OCI-LY1 (cell line): ENCODE measurements around the gene TBX10.
"Not testable (repeated sequence)": the region's sequence is repeated elsewhere in the genome, so short reads cannot be mapped to it uniquely, and the experiment has no call there.

ENCODE experiments used
- H2AFZ ChIP-seq: fragments of 200-600 bp; sonication (generic), shearing (Covaris generic); 2 replicates; pipeline ENCODE4 v1.6.0; 2014; ENCODE audit warnings: antibody characterized with exemption, mild to moderate bottlenecking, low read length
- H3F3A ChIP-seq: fragments of 200-600 bp; sonication (generic), shearing (Covaris generic); 2 replicates; pipeline ENCODE4 v1.6.0; 2014; ENCODE audit warnings: mild to moderate bottlenecking, antibody characterized with exemption, low read length, moderate library complexity; ENCODE audit not compliant: insufficient read depth
- H3K27ac ChIP-seq: fragments of 200-600 bp; sonication (generic); 2 replicates; pipeline ENCODE4 v1.5.1; 2014; ENCODE audit warnings: low read length, mixed run types, mild to moderate bottlenecking, low read depth; ENCODE audit not compliant: poor library complexity, severe bottlenecking
- H3K27me3 ChIP-seq: fragments of 200-600 bp; sonication (generic); 2 replicates; pipeline ENCODE4 v1.6.0; 2014; ENCODE audit warnings: antibody characterized with exemption, mild to moderate bottlenecking, low read length, moderate library complexity; ENCODE audit not compliant: insufficient read depth
- H3K36me3 ChIP-seq: fragments of 200-600 bp; sonication (generic); 2 replicates; pipeline ENCODE4 v1.6.1; 2014; ENCODE audit warnings: mild to moderate bottlenecking, antibody characterized with exemption, low read length, moderate library complexity, mixed read lengths; ENCODE audit not compliant: insufficient read depth
- H3K4me1 ChIP-seq: fragments of 200-600 bp; sonication (generic); 2 replicates; pipeline ENCODE4 v1.5.1; 2014; ENCODE audit warnings: mild to moderate bottlenecking, low read length, moderate library complexity; ENCODE audit not compliant: insufficient read depth, severe bottlenecking
- H3K4me2 ChIP-seq: fragments of 200-600 bp; sonication (generic), shearing (Covaris generic); 2 replicates; pipeline ENCODE4 v1.6.1; 2014; ENCODE audit warnings: low read length
- H3K4me3 ChIP-seq: fragments of 200-600 bp; sonication (generic); 2 replicates; pipeline ENCODE4 v1.5.1; 2014; ENCODE audit warnings: low read length, low read depth, mild to moderate bottlenecking, mixed read lengths; ENCODE audit not compliant: poor library complexity, severe bottlenecking
- H3K79me2 ChIP-seq: fragments of 200-600 bp; shearing (Covaris generic); 2 replicates; pipeline ENCODE4 v1.6.1; 2016; ENCODE audit warnings: mixed run types, low read length, mixed read lengths; ENCODE audit not compliant: insufficient read depth
- H3K9ac ChIP-seq: fragments of 200-600 bp; sonication (generic), shearing (Covaris generic); 2 replicates; pipeline ENCODE4 v1.6.1; 2014; ENCODE audit warnings: mild to moderate bottlenecking, low read length, mixed read lengths
- H3K9me2 ChIP-seq: fragments of 200-600 bp; sonication (generic), shearing (Covaris generic); 2 replicates; pipeline ENCODE4 v1.6.1; 2014; ENCODE audit warnings: low read depth, mild to moderate bottlenecking, low read length, mixed read lengths
- H3K9me3 ChIP-seq: fragments of 200-600 bp; shearing (Covaris generic); 2 replicates; pipeline ENCODE4 v1.6.1; 2014; ENCODE audit warnings: low read length, mixed read lengths
- H4K20me1 ChIP-seq: fragments of 200-600 bp; sonication (generic), shearing (Covaris generic); 2 replicates; pipeline ENCODE4 v1.6.0; 2016; ENCODE audit warnings: mild to moderate bottlenecking, low read length; ENCODE audit not compliant: insufficient read depth
- CTCF ChIP-seq: fragments of 200-600 bp; sonication (generic), shearing (Covaris generic); IDR thresholded peaks from 2 replicates; pipeline ENCODE4 v1.5.1; 2017; ENCODE audit warnings: mild to moderate bottlenecking, antibody characterized with exemption, low read length, moderate library complexity, mixed read lengths
- EZH2 ChIP-seq: fragments of 200-600 bp; sonication (generic), shearing (Covaris generic); IDR thresholded peaks from 2 replicates; pipeline ENCODE4 v1.8.0; 2017; ENCODE audit warnings: borderline replicate concordance, mixed run types, mild to moderate bottlenecking, antibody characterized with exemption, low read length, moderate library complexity, mixed read lengths

TBX10 gene

GRCh38 chr11:67638535-67639437, 777 bp downstream of the TBX10 start:
- Histone ChIP-seq H3K4me3 (no peak overlapping the region), H2AFZ (no peak overlapping the region), H3F3A (no peaks in the 10 kb centered on the region), H3K36me3 (no peaks in the 10 kb centered on the region), H3K27me3 (peaks cover 13% of the 10 kb centered on the region; the same call in 1 of the 2 replicates), H3K27ac (no peak overlapping the region), H4K20me1 (no peaks in the 10 kb centered on the region), H3K9me2 (no peaks in the 10 kb centered on the region), H3K4me2 (no peak overlapping the region), H3K79me2 (no peaks in the 10 kb centered on the region), H3K9ac (no peak overlapping the region), H3K9me3 (no peaks in the 10 kb centered on the region), H3K4me1 (no peaks in the 10 kb centered on the region)
- TF ChIP-seq EZH2 (no peak), CTCF (no peak)

- not testable (repeated sequence) for H3K27me3 ChIP-seq, H3K79me2 ChIP-seq, H3K9ac ChIP-seq, H3F3A ChIP-seq, H4K20me1 ChIP-seq, H2AFZ ChIP-seq, H3K4me3 ChIP-seq, H3K9me2 ChIP-seq, H3K4me1 ChIP-seq, H3K36me3 ChIP-seq, H3K9me3 ChIP-seq, H3K4me2 ChIP-seq, H3K27ac ChIP-seq
Observed at GRCh38 chr11:67637441-67637840, 2.1 kb downstream of the TBX10 start.

GRCh38 chr11:67636962-67637361, 2.6 kb downstream of the TBX10 start:
- Histone ChIP-seq H4K20me1 (no peaks in the 10 kb centered on the region), H3K4me2 (no peak overlapping the region)
- no peak for TF ChIP-seq EZH2

GRCh38 chr11:67635231-67635521, 4.4 kb downstream of the TBX10 start:
- H3F3A ChIP-seq: no peaks in the 10 kb centered on the region
- no peaks in the 10 kb centered on the region for H3K9me2 ChIP-seq
- peaks cover 6% of the 10 kb centered on the region for H3K4me1 ChIP-seq
- H3K27me3 ChIP-seq: peaks cover 9% of the 10 kb centered on the region; the same call in 1 of the 2 replicates
- no peak overlapping the region for H3K9ac ChIP-seq
- H3K79me2 ChIP-seq: no peaks in the 10 kb centered on the region
- H3K4me3 ChIP-seq: no peak overlapping the region
- H3K4me2 ChIP-seq: no peak overlapping the region
- no peaks in the 10 kb centered on the region for H4K20me1 ChIP-seq
- TF ChIP-seq CTCF (no peak), EZH2 (no peak)
- H3K27ac ChIP-seq: no peak overlapping the region
- H2AFZ ChIP-seq: no peak overlapping the region
- H3K9me3 ChIP-seq: no peaks in the 10 kb centered on the region
- no peaks in the 10 kb centered on the region for H3K36me3 ChIP-seq

More at GRCh38 chr11:67636962-67637361, 2.6 kb downstream of the TBX10 start:
- no peak overlapping the region for H3K9ac ChIP-seq
- no peaks in the 10 kb centered on the region for H3K79me2 ChIP-seq
- H2AFZ ChIP-seq: no peak overlapping the region
- H3K4me3 ChIP-seq: no peak overlapping the region
- peaks cover 9% of the 10 kb centered on the region; the same call in 1 of the 2 replicates for H3K27me3 ChIP-seq
- H3F3A ChIP-seq: no peaks in the 10 kb centered on the region
- no peaks in the 10 kb centered on the region for H3K4me1 ChIP-seq
- no peaks in the 10 kb centered on the region for H3K9me2 ChIP-seq
- H3K9me3 ChIP-seq: no peaks in the 10 kb centered on the region
- no peak overlapping the region for H3K27ac ChIP-seq
- H3K36me3 ChIP-seq: no peaks in the 10 kb centered on the region
